ENCODE data around the gene CYP4Z1.
"Not testable (repeated sequence)": the region's sequence is repeated elsewhere in the genome, so short reads cannot be mapped to it uniquely, and the experiment has no call there.

DNA sequence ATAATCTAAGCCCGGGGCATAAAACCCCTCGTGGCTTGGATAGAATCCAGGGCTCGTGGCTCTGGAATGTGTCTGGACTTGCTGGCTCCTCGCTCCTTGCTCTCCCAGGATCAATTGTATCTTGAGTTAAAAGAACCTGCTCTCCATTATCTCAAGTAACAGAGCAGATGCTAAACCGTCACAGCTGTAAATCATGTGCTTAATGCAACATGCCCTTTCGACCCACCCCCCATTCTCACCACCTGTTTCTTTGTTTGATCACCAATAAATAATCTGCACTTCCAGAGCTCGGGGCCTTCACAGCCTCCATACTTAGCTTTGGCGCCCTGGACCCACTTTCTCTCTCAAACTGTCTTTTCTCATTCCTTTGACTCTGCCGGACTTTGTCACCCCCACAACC, 82.1 kb downstream of the CYP4Z1 start:
- TF ChIP-seq, protein P1, sequence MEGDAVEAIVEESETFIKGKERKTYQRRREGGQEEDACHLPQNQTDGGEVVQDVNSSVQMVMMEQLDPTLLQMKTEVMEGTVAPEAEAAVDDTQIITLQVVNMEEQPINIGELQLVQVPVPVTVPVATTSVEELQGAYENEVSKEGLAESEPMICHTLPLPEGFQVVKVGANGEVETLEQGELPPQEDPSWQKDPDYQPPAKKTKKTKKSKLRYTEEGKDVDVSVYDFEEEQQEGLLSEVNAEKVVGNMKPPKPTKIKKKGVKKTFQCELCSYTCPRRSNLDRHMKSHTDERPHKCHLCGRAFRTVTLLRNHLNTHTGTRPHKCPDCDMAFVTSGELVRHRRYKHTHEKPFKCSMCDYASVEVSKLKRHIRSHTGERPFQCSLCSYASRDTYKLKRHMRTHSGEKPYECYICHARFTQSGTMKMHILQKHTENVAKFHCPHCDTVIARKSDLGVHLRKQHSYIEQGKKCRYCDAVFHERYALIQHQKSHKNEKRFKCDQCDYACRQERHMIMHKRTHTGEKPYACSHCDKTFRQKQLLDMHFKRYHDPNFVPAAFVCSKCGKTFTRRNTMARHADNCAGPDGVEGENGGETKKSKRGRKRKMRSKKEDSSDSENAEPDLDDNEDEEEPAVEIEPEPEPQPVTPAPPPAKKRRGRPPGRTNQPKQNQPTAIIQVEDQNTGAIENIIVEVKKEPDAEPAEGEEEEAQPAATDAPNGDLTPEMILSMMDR (IDR thresholded peaks at IDR 0.05): not testable (repeated sequence)
- not testable (repeated sequence) for TF ChIP-seq FOXM1 (IDR thresholded peaks at IDR 0.05; ENCODE audit: low read depth); TAF1 (IDR thresholded peaks at IDR 0.05; ENCODE audit: borderline replicate concordance, low read depth, low read length); EP300 (IDR thresholded peaks at IDR 0.05; ENCODE audit: borderline replicate concordance in 1 of 2, low read depth in 1 of 2, low read length in 1 of 2); CHD2 (IDR thresholded peaks at IDR 0.05; ENCODE audit: low read length, partially characterized antibody); RAD21 (IDR thresholded peaks at IDR 0.05; ENCODE audit: low read length); JUND (IDR thresholded peaks at IDR 0.05); YY1 (IDR thresholded peaks at IDR 0.05; ENCODE audit: low read depth); FOSL2 (IDR thresholded peaks at IDR 0.05; ENCODE audit: borderline replicate concordance, low read depth); RFX5 (IDR thresholded peaks at IDR 0.05; ENCODE audit: low read length); REST (IDR thresholded peaks at IDR 0.05; ENCODE audit: low read depth, low read length); EZH2phosphoT487 (IDR thresholded peaks at IDR 0.05; ENCODE audit: borderline replicate concordance, low read depth)
